ENCODE measurements around the gene MYO18A.

Gene MYO18A

DNA sequence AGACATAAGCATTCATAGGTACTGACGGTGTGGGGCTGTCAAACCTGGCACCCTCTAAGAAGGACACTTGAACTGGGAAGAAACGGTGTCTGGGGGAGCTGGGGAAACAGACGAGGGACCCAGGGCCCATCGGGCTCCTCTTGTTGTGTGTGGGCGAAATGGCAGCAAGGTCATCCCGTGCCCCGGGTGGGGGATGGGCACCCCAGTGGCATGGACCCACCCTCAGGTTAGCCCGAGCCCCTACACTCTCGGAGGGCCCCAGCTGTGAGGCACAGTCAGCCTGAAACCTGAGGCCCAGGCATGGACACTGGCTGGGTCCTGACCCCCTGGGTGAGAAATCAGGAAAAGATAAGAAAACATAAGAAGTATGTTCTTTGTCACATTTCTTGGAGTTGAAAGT, 57.1 kb downstream of the MYO18A start:
- TF ChIP-seq SPI1 (IDR thresholded peaks at IDR 0.05; ENCODE audit: borderline replicate concordance, low read depth) (no peak), GABPA (IDR thresholded peaks at IDR 0.05; ENCODE audit: low read depth) (no peak), POLR2AphosphoS5 (IDR thresholded peaks at IDR 0.05; ENCODE audit: low read depth) (no peak)
- TF ChIP-seq, protein P1, sequence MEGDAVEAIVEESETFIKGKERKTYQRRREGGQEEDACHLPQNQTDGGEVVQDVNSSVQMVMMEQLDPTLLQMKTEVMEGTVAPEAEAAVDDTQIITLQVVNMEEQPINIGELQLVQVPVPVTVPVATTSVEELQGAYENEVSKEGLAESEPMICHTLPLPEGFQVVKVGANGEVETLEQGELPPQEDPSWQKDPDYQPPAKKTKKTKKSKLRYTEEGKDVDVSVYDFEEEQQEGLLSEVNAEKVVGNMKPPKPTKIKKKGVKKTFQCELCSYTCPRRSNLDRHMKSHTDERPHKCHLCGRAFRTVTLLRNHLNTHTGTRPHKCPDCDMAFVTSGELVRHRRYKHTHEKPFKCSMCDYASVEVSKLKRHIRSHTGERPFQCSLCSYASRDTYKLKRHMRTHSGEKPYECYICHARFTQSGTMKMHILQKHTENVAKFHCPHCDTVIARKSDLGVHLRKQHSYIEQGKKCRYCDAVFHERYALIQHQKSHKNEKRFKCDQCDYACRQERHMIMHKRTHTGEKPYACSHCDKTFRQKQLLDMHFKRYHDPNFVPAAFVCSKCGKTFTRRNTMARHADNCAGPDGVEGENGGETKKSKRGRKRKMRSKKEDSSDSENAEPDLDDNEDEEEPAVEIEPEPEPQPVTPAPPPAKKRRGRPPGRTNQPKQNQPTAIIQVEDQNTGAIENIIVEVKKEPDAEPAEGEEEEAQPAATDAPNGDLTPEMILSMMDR (IDR thresholded peaks at IDR 0.05; ENCODE audit: insufficient read depth, low read length) = no peak
- TF ChIP-seq, protein P2, sequence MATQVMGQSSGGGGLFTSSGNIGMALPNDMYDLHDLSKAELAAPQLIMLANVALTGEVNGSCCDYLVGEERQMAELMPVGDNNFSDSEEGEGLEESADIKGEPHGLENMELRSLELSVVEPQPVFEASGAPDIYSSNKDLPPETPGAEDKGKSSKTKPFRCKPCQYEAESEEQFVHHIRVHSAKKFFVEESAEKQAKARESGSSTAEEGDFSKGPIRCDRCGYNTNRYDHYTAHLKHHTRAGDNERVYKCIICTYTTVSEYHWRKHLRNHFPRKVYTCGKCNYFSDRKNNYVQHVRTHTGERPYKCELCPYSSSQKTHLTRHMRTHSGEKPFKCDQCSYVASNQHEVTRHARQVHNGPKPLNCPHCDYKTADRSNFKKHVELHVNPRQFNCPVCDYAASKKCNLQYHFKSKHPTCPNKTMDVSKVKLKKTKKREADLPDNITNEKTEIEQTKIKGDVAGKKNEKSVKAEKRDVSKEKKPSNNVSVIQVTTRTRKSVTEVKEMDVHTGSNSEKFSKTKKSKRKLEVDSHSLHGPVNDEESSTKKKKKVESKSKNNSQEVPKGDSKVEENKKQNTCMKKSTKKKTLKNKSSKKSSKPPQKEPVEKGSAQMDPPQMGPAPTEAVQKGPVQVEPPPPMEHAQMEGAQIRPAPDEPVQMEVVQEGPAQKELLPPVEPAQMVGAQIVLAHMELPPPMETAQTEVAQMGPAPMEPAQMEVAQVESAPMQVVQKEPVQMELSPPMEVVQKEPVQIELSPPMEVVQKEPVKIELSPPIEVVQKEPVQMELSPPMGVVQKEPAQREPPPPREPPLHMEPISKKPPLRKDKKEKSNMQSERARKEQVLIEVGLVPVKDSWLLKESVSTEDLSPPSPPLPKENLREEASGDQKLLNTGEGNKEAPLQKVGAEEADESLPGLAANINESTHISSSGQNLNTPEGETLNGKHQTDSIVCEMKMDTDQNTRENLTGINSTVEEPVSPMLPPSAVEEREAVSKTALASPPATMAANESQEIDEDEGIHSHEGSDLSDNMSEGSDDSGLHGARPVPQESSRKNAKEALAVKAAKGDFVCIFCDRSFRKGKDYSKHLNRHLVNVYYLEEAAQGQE (IDR thresholded peaks at IDR 0.05; ENCODE audit: insufficient replicate concordance, low read depth) = no peak
- no peak overlapping the region for H3K27ac ChIP-seq (replicated peaks)

DNA sequence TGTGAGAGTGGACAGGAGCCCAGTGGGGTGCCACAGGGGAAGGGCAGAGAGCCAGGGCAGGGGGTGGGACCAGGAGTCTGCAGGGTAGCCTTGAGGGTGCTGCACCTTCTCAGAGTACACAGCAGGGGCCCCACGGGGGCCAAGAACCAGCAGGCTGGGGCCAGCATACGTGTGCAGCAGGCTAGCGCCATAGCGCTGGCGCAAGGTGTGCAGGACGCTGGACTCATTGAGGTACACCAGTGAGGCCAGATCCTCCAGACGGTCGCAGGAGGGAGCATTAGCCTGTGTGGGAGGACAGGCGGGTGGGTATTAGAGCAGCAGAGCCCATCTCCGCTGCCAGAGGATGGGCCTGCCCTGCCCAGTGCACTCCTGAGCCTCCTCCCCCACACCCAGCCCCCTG, 58.8 kb downstream of the MYO18A start:
- Histone ChIP-seq H3K27me3 (ENCODE audit: insufficient read depth, poor library complexity, severe bottlenecking) (no peaks in the 10 kb centered on the region), H3K4me3 (replicated peaks; ENCODE audit: insufficient read depth, low read length) (no peak overlapping the region), H3K27ac (replicated peaks) (no peak overlapping the region)
- no peak for DNase-seq (ENCODE audit: low read depth in 1 of 2, low spot score in 1 of 2)
- no peak for TF ChIP-seq POLR2AphosphoS5 (IDR thresholded peaks at IDR 0.05; ENCODE audit: low read depth)
- no peak for TF ChIP-seq GABPA (IDR thresholded peaks at IDR 0.05; ENCODE audit: low read depth)
- TF ChIP-seq, protein P1 (IDR thresholded peaks at IDR 0.05; ENCODE audit: insufficient read depth, low read length) = no peak
- no peak for TF ChIP-seq SPI1 (IDR thresholded peaks at IDR 0.05; ENCODE audit: borderline replicate concordance, low read depth)
- TF ChIP-seq, protein P2 (IDR thresholded peaks at IDR 0.05; ENCODE audit: insufficient replicate concordance, low read depth) = no peak

More for the DNA sequence above, 57.1 kb downstream of the MYO18A start:
- Histone ChIP-seq H3K27me3 (ENCODE audit: insufficient read depth, poor library complexity, severe bottlenecking) (no peaks in the 10 kb centered on the region), H3K4me3 (replicated peaks; ENCODE audit: insufficient read depth, low read length) (no peak overlapping the region)
- no peak for DNase-seq (ENCODE audit: low read depth in 1 of 2, low spot score in 1 of 2)

DNA sequence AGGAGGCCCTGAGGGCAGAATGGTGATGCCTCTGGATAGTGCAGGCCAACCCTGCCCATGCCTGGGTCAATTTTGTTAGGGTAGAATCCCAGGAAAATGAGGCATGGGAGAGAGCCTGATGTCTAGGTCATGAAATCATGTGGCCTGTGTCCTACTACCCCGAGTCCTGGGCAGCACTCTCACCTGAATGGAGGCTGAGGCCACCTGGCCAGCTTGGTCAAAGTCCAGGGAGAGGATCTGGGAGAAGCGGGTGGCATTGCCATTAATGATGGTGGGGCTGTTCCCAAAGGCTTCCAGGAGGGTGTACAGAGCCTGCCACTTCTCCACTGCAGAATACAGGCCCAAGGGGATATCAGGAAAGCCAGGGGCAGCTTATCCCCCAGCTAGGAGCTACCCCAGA, 59.8 kb downstream of the MYO18A start:
- Histone ChIP-seq H3K27me3 (ENCODE audit: insufficient read depth, poor library complexity, severe bottlenecking) (no peaks in the 10 kb centered on the region), H3K4me3 (replicated peaks; ENCODE audit: insufficient read depth, low read length) (no peak overlapping the region), H3K27ac (replicated peaks) (no peak overlapping the region)
- no peak for DNase-seq (ENCODE audit: low read depth in 1 of 2, low spot score in 1 of 2)
- TF ChIP-seq, protein P2 (IDR thresholded peaks at IDR 0.05; ENCODE audit: insufficient replicate concordance, low read depth) = no peak
- no peak for TF ChIP-seq POLR2AphosphoS5 (IDR thresholded peaks at IDR 0.05; ENCODE audit: low read depth)
- TF ChIP-seq SPI1 (IDR thresholded peaks at IDR 0.05; ENCODE audit: borderline replicate concordance, low read depth) = no peak
- TF ChIP-seq GABPA (IDR thresholded peaks at IDR 0.05; ENCODE audit: low read depth) = no peak
- TF ChIP-seq, protein P1 (IDR thresholded peaks at IDR 0.05; ENCODE audit: insufficient read depth, low read length) = no peak
